ENCODE measurements around the gene SDCBP2. TPM values are rescaled to one million over a fixed set of nuclear protein-coding genes. Genes with fewer than 3 reads are reported as not detected.

SDCBP2 gene
- total and polyA plus RNA-seq, 10 of the 15 experiments (the other 5 are each of a cell fraction or from before 2014, with no cell fraction given): 0.16 to 2.4 (median 1.1) TPM; not detected in 1

GRCh38 chr20:1286267-1287024, 42.5 kb downstream of the SDCBP2 start:
- Histone ChIP-seq H3K4me2 (ENCODE audit: control insufficient read depth, insufficient read depth) (no peak overlapping the region), H3K9ac (ENCODE audit: control insufficient read depth, insufficient read depth, low read length) (no peak overlapping the region), H3K36me3 (ENCODE audit: control insufficient read depth in 2 of 2, insufficient read depth in 2 of 2, low read length in 1 of 2) (no peaks in the 10 kb centered on the region), H3K79me2 (ENCODE audit: control insufficient read depth, insufficient read depth, low read length) (no peaks in the 10 kb centered on the region), H3K27ac (ENCODE audit: control insufficient read depth, insufficient read depth) (no peak overlapping the region), H4K20me1 (ENCODE audit: control insufficient read depth, insufficient read depth) (no peaks in the 10 kb centered on the region), H3K9me3 (replicated peaks; ENCODE audit: control insufficient read depth, insufficient read depth, low read length) (no peaks in the 10 kb centered on the region), H3K27me3 (replicated peaks in 1 of 2; ENCODE audit: control insufficient read depth in 2 of 2, insufficient read depth in 2 of 2, low read length in 1 of 2) (peaks cover 0 to 2% of the 10 kb centered on the region in 2 experiments), H3K4me1 (ENCODE audit: control insufficient read depth, insufficient read depth, low read length) (no peaks in the 10 kb centered on the region), H3K4me3 (no peak overlapping the region), H2AFZ (ENCODE audit: control insufficient read depth, low read depth, low read length) (no peak overlapping the region)
- no peak for FAIRE-seq
- 37% methylated on average over 9 of the region's 9 CpGs for WGBS (ENCODE audit: insufficient coverage, insufficient replicate concordance, low lambda C conversion rate, missing lambda C conversion rate)
- no peak for DNase-seq (ENCODE audit: low read depth, low spot score)
- ChIA-PET POLR2A (interaction anchor here (0.6 kb wide), 1 partner anchor 1287 kb away, joined by 3 read pairs; no protein-coding TSS in a partner anchor), RAD21 (ENCODE audit: unreplicated experiment) (interaction anchor here (0.7 kb wide), 1 partner anchor 471 kb away, joined by 3 read pairs; no protein-coding TSS in a partner anchor), CTCF (interaction anchor here (0.7 kb wide), 1 partner anchor 290 kb away, joined by 3 read pairs; no protein-coding TSS in a partner anchor), SMC1A (ENCODE audit: uncharacterized antibody, unreplicated experiment) (interaction anchor here (0.6 kb wide), 1 partner anchor 122 kb away, joined by 4 read pairs; no protein-coding TSS in a partner anchor)
- intact Hi-C loops (cut with micrococcal nuclease; ENCODE audit: unreplicated experiment): no loop called here
- TF ChIP-seq RB1 (IDR thresholded peaks at IDR 0.05; ENCODE audit: borderline replicate concordance): no peak
- no peak for TF ChIP-seq ZBTB11 (CRISPR knock-in tag; IDR thresholded peaks at IDR 0.05)
- TF ChIP-seq NFXL1 (IDR thresholded peaks at IDR 0.05; ENCODE audit: borderline replicate concordance): no peak
- no peak for TF ChIP-seq RAD21 (IDR thresholded peaks at IDR 0.05; ENCODE audit: insufficient read depth, low read depth, low read length)
- BruUV-seq (replicated peaks): no TSS peak
- in situ Hi-C loops (cut with MboI): no loop called here
- no peak for ATAC-seq

Data from GM12878 (cell line).